Astrocyte of the spinal cord (primary cell): ENCODE data around the gene COX15.

Source experiments
- DNase-seq: peaks from one replicate; pipeline ENCODE4 v3.0.0; 2011; ENCODE audit warnings: low read depth, low spot score
- H3K4me3 ChIP-seq: 2 replicates; pipeline ENCODE4 v1.5.1; 2011; ENCODE audit warnings: low read depth, mild to moderate bottlenecking, low read length, moderate library complexity
- CTCF ChIP-seq: IDR thresholded peaks from 2 replicates; pipeline ENCODE4 v1.5.1; 2012; ENCODE audit warnings: low read depth, mild to moderate bottlenecking, low read length, inconsistent platforms
- in situ Hi-C: cut with HindIII; loops from 2 replicates; pipeline ENCODE4 v1.10.0; 2017; ENCODE audit warnings: low sequenced_read_pairs

COX15 gene

DNA sequence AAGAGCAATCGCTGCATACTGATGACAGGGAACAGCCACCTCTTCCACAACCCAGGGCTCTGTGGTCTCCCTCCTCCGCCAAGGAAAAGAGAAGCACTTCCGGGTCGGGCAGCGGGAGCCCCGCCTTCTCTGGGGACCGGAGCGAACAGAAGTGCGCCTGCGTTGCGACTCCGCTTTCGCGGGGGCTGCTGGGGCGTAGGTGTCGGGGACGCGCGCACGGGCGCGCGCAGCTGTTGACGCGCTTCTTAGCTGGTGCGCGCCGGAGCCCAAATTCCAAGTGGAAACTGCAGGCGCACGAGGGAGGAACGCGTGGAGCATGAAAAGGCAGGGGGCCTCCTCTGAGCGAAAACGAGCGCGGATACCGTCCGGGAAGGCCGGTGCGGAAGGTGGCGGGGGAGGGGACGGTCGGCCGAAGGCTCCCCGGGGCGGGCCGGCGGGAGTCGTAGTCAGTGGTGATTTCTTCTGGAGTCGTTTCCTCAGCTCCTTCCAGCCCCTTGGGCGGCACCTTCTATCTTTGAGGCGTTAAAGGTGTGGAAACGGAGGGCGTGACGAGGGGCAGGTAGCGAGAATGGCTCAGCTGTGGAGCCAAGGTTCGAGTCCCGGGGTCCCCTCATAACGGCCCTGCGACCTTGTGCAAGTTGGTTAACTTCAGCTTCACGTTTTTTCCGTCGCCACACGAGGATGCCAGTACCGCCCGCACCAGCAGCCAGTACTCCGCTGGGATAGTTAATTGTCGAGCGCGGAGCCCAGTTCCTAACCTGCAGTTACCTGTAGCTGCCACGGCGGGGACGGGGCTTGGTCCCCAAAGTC, at the start of gene COX15, which contains the start of gene CUTC:
COX15 (minus strand) TSS at position 95 of the 810 bp plus-strand sequence; CDS start at position 17, 78 bp downstream.
CUTC (plus strand) TSS at position 202 of the 810 bp plus-strand sequence; CDS start at position 317, 115 bp downstream.
- TF ChIP-seq CTCF, result peak; percentile 38
- DNase-seq, result peak; percentile 97
- in situ Hi-C loops, result no loop called here
- peak within 1 kb of the TSS; percentile 84 for H3K4me3 ChIP-seq

GRCh38 chr10:99779335-99779734, 47.4 kb upstream of the COX15 start:
- in situ Hi-C loops, result no loop called here
- H3K4me3 ChIP-seq, result peak overlapping the region; percentile 20
- TF ChIP-seq CTCF, result no peak
- peak; percentile 79 for DNase-seq

DNA sequence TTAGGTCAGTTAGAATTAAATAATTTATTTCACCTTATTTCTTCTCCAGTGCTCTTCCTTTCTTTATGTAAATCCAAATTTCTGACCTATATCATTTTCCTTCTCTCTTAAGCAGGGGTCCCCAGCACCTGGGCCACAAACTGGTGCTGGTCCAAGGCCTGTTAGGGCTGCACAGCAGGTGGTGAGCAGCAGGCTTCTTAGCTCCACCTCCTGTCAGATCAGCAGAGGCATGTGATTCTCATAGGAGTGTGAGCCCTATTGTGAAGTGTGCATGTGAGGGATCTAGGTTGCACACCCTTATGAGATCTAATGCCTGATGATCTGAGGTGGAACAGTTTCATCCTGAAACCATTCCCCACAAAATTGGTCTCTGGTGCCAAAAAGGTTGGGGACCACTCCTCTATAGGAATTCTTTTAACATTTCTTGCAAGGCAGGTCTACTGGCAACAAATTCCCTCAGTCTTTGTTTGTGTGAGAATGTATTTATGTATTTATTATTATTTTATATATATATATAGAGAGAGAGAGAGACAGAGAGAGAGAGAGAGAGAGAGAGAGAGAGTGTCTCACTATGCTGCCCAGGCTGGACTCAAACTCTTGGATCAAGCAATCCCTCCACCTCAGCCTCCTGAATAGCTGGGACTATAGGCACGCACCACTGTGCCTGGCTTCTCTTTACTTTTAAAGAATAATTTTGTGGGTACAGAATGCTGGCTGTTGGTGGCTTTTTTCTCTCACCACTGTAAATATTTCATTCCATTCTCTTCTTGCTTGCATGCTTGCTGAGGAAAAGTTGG, 46.2 kb upstream of the COX15 start:
- no peak for TF ChIP-seq CTCF
- in situ Hi-C loops, result no loop called here
- DNase-seq, result no peak
- H3K4me3 ChIP-seq, result no peak overlapping the region

DNA sequence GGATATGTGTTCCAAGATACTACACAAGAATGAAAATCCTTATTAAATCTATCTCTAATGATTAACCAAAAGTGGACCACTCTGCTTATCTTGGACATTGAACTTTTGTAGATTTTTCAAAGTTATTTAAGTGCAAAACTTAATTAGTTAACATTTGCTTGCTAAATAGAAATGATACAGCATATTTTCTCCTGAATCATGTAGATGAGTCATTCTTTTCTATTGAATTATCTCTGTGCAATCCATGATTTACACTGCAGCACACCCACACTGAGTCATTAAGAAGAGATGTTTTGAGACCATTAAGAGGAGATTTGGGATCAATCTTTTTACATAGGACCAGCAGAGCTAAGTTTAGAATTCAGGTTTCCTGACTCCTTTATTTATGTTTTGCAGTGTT, 43.9 kb upstream of the COX15 start:
- H3K4me3 ChIP-seq, result no peak overlapping the region
- in situ Hi-C loops, result no loop called here
- TF ChIP-seq CTCF, result no peak
- peak; percentile 81 for DNase-seq

- no peak for TF ChIP-seq CTCF
- in situ Hi-C loops, result no loop called here
- no peak overlapping the region for H3K4me3 ChIP-seq
- no peak for DNase-seq
These were observed 38.6 kb upstream of the COX15 start for GRCh38 chr10:99770408-99771045.

GRCh38 chr10:99769706-99770105, 37.8 kb upstream of the COX15 start:
- H3K4me3 ChIP-seq, result no peak overlapping the region
- no peak for DNase-seq
- in situ Hi-C loops, result no loop called here
- no peak for TF ChIP-seq CTCF
